RCC 7860 (cell line): ENCODE results near the gene TMBIM4.
A peak's percentile ranks its signal among the peaks of the same experiment; 100 is the strongest.
"Not testable (repeated sequence)": the region's sequence is repeated elsewhere in the genome, so short reads cannot be mapped to it uniquely, and the experiment has no call there.

ENCODE experiments used
- DNase-seq: peaks from one replicate; pipeline ENCODE4 v3.0.0-alpha.2; 2015; ENCODE audit warnings: low spot score
- FAIRE-seq: peaks from 2 replicates; lab custom pipeline; 2012; peaks lifted over from hg19 to GRCh38; lab: Jason Lieb, UNC

The TMBIM4 gene

DNA sequence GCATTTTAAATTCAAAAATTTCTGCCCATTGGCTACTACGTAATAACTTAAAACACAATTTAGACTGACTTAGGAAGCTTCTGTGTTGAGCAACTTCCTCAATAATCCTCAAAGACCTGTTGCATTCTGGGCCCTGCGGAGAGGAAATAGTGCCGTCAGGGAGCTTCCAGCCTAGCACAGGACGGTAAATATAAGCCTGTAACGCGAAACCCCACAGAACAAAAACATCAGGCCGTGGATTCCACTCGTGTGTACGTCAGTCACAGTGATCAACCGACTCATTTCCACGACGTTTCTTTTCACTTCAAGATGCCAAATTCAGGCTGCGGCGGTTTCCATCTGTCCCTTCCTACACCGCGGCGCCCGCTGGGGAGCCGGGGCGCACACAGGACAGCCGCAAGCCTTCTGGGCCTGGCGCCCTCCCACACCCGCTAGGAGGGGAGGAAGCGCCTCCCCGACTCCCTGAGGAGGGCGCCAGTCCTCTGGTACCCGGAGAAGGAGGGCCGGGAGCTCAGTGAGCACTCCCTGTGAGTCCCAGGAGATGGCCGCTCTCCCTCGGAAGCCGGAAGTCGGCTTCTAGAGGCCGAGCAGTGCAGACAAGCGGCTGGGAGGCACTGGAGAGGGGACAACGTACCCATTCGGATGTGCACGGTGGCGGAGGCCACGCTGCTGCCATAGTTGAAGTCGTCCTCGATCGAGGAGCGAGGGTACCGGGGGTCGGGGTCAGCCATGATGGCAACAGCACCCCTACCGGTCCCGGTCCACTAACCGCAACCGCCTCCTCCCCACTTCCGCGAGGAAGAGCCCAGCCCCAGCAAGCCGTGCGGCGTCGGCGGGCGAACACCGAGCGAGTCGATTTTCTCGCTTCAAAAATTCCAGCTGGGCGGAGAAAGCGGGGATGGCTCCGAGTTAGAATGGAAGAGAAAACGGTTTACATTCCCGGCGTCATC is at the start of gene TMBIM4:
TSS of gene TMBIM4 (minus strand) at position 776 of the 950 bp plus-strand sequence. CDS start at position 731, 45 bp downstream.
- FAIRE-seq, result peak; percentile 30

GRCh38 chr12:66217342-66217917 is 47.6 kb upstream of the TMBIM4 start:
- DNase-seq (no peak), FAIRE-seq (no peak)

More for the DNA sequence above, at the start of gene TMBIM4:
- DNase-seq, result peak; percentile 77

DNA sequence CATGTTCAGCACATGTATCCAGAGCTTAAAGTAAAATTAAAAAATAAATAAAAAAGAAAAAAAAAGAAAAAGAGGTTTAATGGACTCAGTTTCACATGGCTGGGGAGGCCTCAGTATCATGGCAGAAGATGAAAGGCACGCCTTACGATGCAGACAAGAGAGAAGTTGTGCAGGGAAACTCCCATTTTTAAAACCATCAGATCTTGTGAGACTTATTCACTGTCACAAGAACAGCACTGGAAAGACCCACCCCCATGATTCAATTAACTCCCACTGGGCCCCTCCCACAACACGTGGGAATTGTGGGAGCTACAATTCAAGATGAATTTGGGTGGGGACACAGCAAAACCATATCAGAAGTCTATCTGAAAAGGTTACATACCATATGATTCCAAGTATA is 43.2 kb upstream of the TMBIM4 start:
- not testable (repeated sequence) for FAIRE-seq, DNase-seq

GRCh38 chr12:66211573-66211972 is 41.8 kb upstream of the TMBIM4 start:
- not testable (repeated sequence) for FAIRE-seq, DNase-seq

DNA sequence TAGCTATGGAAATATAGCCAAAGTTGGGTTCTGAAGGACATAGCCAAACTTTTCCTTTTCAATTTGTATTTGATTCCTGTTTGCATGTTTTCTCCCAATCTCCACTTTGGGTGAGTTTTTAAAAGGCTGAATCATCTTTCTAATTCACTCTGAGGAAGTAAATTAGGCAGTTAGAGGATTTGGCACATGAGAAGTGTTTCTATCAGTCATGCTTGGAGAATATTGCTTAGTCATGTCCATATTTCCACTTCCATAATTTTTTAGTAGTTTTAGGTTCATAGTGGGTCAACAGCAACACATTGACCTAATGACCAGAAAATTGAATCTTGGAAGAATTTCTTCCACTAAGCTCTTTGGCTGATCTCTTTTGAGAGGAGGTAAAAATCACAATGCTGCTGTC is 41.0 kb upstream of the TMBIM4 start:
- FAIRE-seq (no peak), DNase-seq (no peak)

DNA sequence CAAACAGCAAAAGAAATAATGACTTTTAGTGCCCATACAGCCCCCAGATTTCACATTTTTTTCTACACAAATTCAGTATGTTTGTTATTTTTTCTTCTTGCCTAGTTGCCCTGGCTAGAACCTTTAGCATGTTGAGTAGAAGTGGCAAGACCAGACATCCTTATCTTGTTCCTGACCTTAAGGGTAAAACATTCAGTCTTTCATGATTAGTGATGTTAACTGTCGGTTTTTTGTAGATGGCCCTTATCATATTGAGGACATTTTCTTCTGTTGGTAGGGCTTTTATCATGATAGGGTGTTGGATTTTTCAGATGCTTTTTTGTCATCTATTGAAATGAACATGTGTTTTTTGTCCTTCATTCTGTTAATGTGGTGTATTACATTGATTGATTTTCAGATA is 36.3 kb upstream of the TMBIM4 start:
- no peak for FAIRE-seq

DNA sequence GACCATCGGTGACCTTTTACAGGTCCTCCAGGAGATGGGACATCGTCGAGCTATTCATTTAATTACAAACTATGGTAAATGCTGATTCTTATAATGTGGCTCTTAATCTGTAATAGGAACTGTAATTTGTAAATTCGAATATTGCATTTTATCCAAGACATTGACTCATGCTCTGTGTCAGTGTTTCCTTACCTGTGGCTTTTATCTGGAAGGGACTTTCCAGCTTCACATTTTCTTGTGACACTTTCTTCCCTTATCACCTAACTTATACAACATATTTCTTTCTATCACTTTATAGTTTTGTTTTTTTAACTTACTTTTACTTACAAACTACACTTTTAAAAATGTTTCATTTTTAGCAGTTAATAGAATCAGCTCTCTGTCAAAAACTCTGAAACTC is 34.0 kb upstream of the TMBIM4 start:
- no peak for FAIRE-seq
- DNase-seq, result no peak

More for the DNA sequence above, 36.3 kb upstream of the TMBIM4 start:
- DNase-seq, result no peak

- no peak for DNase-seq
- FAIRE-seq, result no peak
Observed at GRCh38 chr12:66199831-66200509, 30.2 kb upstream of the TMBIM4 start.

GRCh38 chr12:66199141-66199540 is 29.3 kb upstream of the TMBIM4 start:
- FAIRE-seq (no peak), DNase-seq (no peak)

DNA sequence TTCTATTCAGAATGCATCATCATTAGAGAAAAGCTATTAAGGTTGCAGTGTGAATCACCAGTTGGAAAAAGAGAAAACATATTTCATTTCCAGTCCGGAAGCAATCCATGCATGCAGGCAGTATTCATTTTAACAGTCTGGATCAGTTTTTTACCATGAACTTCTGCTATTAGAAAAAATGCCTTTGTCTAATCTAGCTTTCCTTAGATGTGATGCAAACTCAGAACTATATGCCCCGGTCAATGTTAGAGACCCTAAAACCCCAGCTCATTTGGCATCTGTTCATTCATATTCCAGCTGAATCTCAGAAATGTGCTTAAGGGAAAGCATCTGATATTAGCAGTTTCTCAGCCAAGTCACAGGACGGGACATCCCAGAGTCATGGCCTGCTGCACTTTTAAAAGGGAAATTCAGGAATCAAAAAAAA is 27.7 kb upstream of the TMBIM4 start:
- DNase-seq, result no peak
- FAIRE-seq, result no peak

GRCh38 chr12:66196806-66197205 is 27.0 kb upstream of the TMBIM4 start:
- no peak for DNase-seq
- no peak for FAIRE-seq

DNA sequence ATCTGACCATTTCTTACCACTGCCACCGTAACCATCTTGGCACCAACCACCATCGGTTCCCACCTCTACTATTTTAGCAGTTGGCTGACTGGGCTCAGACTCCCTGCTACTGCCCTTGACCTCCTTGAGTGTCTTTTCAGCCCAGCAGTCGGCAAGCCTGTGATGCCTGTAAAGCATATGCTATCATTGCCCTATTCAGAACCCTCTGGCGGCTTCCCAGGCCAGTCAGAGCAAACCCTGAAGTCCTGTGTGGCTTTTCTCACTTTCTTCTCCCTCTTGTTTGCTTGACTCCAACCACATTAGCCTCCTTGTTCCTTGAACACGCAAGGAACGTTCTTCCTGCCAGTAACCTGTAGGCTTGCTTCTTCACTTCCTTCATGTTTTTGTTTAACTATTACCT is 25.4 kb upstream of the TMBIM4 start:
- no peak for FAIRE-seq
- no peak for DNase-seq

DNA sequence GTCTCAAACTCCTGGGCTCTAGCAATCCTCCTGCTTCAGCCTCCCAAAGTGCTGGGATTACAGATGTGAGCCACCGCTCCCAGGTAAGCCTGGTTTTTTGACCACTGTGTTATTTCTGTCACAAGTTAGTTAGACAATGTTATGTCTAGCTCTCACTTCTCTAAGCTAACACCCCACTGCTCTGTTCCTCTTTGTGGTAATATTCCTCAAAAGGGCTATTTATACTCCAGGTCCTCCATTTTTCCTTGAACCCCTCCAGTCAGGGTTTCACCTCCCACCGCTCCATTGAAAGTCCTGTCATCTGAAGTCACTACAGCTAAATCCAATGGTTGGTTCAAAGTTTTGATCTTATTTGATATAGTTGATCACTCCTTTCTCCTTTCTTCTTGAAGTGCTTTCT is 24.3 kb upstream of the TMBIM4 start:
- FAIRE-seq (no peak), DNase-seq (no peak)

DNA sequence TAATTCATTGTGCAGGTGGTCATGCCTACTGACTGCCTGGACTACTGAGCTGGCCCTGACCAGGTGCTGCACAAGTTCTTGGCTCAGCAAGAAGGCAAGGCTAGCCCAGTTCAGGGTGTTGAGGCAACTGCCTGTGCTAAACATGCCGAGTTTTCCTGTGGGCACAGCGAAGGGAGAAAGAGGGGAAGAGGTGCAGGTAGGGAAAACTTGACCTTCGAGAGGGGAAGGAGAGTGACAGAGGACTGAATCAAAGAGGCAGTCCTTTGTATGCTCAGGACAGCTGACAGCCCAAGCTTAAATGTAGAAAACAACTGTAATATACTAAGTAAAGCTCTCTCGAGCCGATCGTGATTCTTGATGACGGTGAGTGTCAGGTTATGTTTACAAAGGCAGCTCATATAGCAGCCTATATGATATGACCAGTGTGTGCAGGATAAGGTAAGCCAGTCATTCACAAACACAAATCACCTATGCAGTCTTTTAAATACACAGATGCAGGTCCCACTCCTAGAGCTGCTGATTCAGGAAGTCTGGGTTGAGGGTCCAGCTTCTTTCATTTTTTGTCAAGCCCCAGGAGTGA is 21.8 kb upstream of the TMBIM4 start:
- DNase-seq (no peak), FAIRE-seq (no peak)

DNA sequence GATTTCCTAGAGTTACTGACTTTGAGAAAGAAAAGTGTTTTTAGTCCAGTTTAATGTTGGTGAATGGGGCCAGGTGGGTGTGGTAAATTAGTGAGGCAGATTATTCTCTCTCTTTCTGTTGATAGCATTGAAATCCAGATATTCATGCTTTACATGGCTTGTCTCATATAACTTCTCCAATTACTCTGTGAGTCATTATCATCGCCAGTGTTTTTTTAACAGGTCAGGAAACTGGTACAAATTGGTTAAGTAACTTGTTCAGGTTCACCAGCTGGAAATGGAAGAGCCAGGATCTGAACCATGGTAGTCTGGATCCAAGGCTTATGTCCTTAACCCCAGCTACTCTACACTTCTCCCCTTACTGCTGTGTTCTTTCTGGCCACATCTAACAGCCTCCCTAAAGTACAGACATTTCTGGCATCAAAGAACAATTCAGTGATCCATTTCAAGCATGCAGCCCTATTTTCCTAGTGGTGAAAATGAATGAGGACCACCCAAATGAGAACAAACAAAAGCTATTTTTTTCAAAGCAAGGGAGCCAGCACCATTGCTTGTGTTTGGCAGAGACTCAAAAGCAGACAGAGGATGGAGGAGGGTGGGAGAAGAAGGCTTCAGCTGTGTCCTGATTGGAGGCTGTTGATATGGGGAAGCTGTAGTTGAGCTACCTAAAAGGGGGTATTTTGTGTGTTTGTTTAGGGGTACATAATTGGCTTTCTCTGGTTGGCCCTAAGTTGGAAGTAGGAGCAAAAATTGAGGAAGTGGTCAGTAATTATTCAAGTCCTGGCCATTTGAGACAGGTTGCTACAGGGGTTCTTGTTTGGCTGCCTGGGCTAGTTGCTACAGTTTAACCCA is 20.9 kb upstream of the TMBIM4 start:
- no peak for DNase-seq
- no peak for FAIRE-seq

GRCh38 chr12:66189889-66190288 is 20.1 kb upstream of the TMBIM4 start:
- no peak for FAIRE-seq
- no peak for DNase-seq

GRCh38 chr12:66189486-66189843 is 19.7 kb upstream of the TMBIM4 start:
- FAIRE-seq (no peak), DNase-seq (no peak)

GRCh38 chr12:66188584-66189485 is 19.0 kb upstream of the TMBIM4 start, which contains the start of gene IRAK3:
TSS of gene IRAK3 (plus strand) at chr12:66189214. CDS start at chr12:66189300, 86 bp downstream.
- DNase-seq (no peak), FAIRE-seq (no peak)

GRCh38 chr12:66187821-66188220 is 18.0 kb upstream of the TMBIM4 start:
- FAIRE-seq, result no peak
- no peak for DNase-seq
